HEK293 (cell line): ENCODE data around the gene DIPK1C.

Source experiments
- CTCF ChIA-PET: fragments of 350-600 bp; formaldehyde crosslinking; extraction: SDS; loops from one replicate; lab custom pipeline; 2021; ENCODE audit warnings: antibody characterized with exemption; lab: Yijun Ruan, JAX
- POLR2A ChIA-PET: fragments of 300-600 bp; formaldehyde crosslinking; extraction: SDS; loops from one replicate; lab custom pipeline; 2020; ENCODE audit warnings: antibody characterized with exemption, inconsistent platforms; lab: Yijun Ruan, JAX
- H3K27ac ChIP-seq: fragments of 200-500 bp; sonication (Bioruptor generic); 2 replicates; pipeline ENCODE4 v1.5.1; 2014; ENCODE audit warnings: low read depth, low read length, control low read depth, inconsistent platforms; ENCODE audit errors: extremely low read depth
- H3K36me3 ChIP-seq, 2 experiments: fragments of 200-500 bp in 1 of 2; sonication (Bioruptor generic) in 1 of 2; 1 replicate in 1 of 2; 2 replicates in 1 of 2; pipeline ENCODE4 v1.5.1; 2014 to 2017; ENCODE audit warnings: inconsistent platforms in 2 of 2, low read length in 2 of 2; ENCODE audit not compliant: control insufficient read depth in 2 of 2, insufficient read depth in 1 of 2
- H3K4me1 ChIP-seq: fragments of 200-500 bp; sonication (Bioruptor generic); 2 replicates; pipeline ENCODE4 v1.5.1; 2014; ENCODE audit warnings: mild to moderate bottlenecking, low read length, inconsistent platforms; ENCODE audit not compliant: control insufficient read depth, insufficient read depth
- H3K4me3 ChIP-seq: 2 replicates; pipeline ENCODE4 v1.5.1; 2011; ENCODE audit warnings: low read depth, mild to moderate bottlenecking, control low read depth, low read length, moderate library complexity
- H3K9me3 ChIP-seq: fragments of 200-500 bp; sonication (Bioruptor generic); 2 replicates; pipeline ENCODE4 v1.5.1; 2014; ENCODE audit warnings: low read depth, low read length, inconsistent platforms; ENCODE audit not compliant: control insufficient read depth, insufficient read depth
- GLI2 ChIP-seq: fragments of 450-650 bp; formaldehyde crosslinking; IDR thresholded peaks from 2 replicates; pipeline ENCODE4; 2017; ENCODE audit warnings: missing biosample characterization, missing genetic modification characterization, low read depth, borderline replicate concordance
- KLF10 ChIP-seq: fragments of 450-650 bp; IDR thresholded peaks from 2 replicates; pipeline ENCODE4 v1.5.1; 2018; ENCODE audit warnings: missing biosample characterization, mild to moderate bottlenecking, missing genetic modification characterization
- MYNN ChIP-seq: fragments of 450-650 bp; formaldehyde crosslinking; IDR thresholded peaks from 2 replicates; pipeline ENCODE4 v1.5.1; 2016; ENCODE audit warnings: missing biosample characterization, missing genetic modification characterization, borderline replicate concordance
- PATZ1 ChIP-seq: fragments of 450-650 bp; formaldehyde crosslinking; IDR thresholded peaks from 2 replicates; pipeline ENCODE4 v1.5.1; 2016; ENCODE audit warnings: missing biosample characterization, missing genetic modification characterization
- PBX3 ChIP-seq: sonication (generic); formaldehyde crosslinking; IDR thresholded peaks from 2 replicates; pipeline ENCODE4 v1.8.1; 2022; ENCODE audit warnings: mild to moderate bottlenecking, moderate library complexity, missing genetic modification reagents
- SCRT1 ChIP-seq: fragments of 450-650 bp; formaldehyde crosslinking; IDR thresholded peaks from 2 replicates; pipeline ENCODE4 v1.5.1; 2016; ENCODE audit warnings: missing biosample characterization, missing genetic modification characterization, borderline replicate concordance
- SP2 ChIP-seq: fragments of 450-650 bp; formaldehyde crosslinking; IDR thresholded peaks from 2 replicates; pipeline ENCODE4 v1.5.1; 2016; ENCODE audit warnings: missing biosample characterization, missing genetic modification characterization
- SP7 ChIP-seq: fragments of 450-650 bp; formaldehyde crosslinking; IDR thresholded peaks from 2 replicates; pipeline ENCODE4 v1.5.1; 2016; ENCODE audit warnings: missing biosample characterization, missing genetic modification characterization
- YY2 ChIP-seq: fragments of 450-650 bp; formaldehyde crosslinking; IDR thresholded peaks from 2 replicates; pipeline ENCODE4 v1.5.1; 2016; ENCODE audit warnings: missing biosample characterization, missing genetic modification characterization
- ZBTB7A ChIP-seq: fragments of 450-650 bp; formaldehyde crosslinking; IDR thresholded peaks from 2 replicates; pipeline ENCODE4 v1.5.1; 2016; ENCODE audit warnings: low read depth, missing biosample characterization, missing genetic modification characterization
- ZBTB8A ChIP-seq: fragments of 450-650 bp; formaldehyde crosslinking; IDR thresholded peaks from 2 replicates; pipeline ENCODE4 v1.5.1; 2016; ENCODE audit warnings: missing biosample characterization, missing genetic modification characterization
- ZFP3 ChIP-seq: fragments of 450-650 bp; formaldehyde crosslinking; IDR thresholded peaks from 2 replicates; pipeline ENCODE4 v1.5.1; 2016; ENCODE audit warnings: low read depth, missing biosample characterization, missing genetic modification characterization
- ZFP37 ChIP-seq: fragments of 450-650 bp; formaldehyde crosslinking; IDR thresholded peaks from 2 replicates; pipeline ENCODE4 v1.5.1; 2016; ENCODE audit warnings: missing biosample characterization, missing genetic modification characterization
- ZNF146 ChIP-seq: fragments of 450-650 bp; formaldehyde crosslinking; IDR thresholded peaks from 2 replicates; pipeline ENCODE4 v1.5.1; 2016; ENCODE audit warnings: missing biosample characterization, missing genetic modification characterization
- ZNF184 ChIP-seq: fragments of 450-650 bp; IDR thresholded peaks from 2 replicates; pipeline ENCODE4 v1.5.1; 2018; ENCODE audit warnings: missing biosample characterization, mild to moderate bottlenecking, missing genetic modification characterization
- ZNF19 ChIP-seq: fragments of 450-650 bp; formaldehyde crosslinking; IDR thresholded peaks from 2 replicates; pipeline ENCODE4; 2016; ENCODE audit warnings: missing biosample characterization, missing genetic modification characterization, low read depth
- ZNF211 ChIP-seq: fragments of 450-650 bp; formaldehyde crosslinking; IDR thresholded peaks from 2 replicates; pipeline ENCODE4 v1.5.1; 2016; ENCODE audit warnings: low read depth, missing biosample characterization, missing genetic modification characterization
- ZNF426 ChIP-seq: fragments of 450-650 bp; formaldehyde crosslinking; IDR thresholded peaks from 2 replicates; pipeline ENCODE4 v1.5.1; 2017; ENCODE audit warnings: missing biosample characterization, missing genetic modification characterization, mild to moderate bottlenecking, inconsistent platforms, moderate library complexity
- ZNF473 ChIP-seq: fragments of 450-650 bp; formaldehyde crosslinking; IDR thresholded peaks from 2 replicates; pipeline ENCODE4 v1.5.1; 2017; ENCODE audit warnings: missing biosample characterization, missing genetic modification characterization
- ZNF48 ChIP-seq: fragments of 450-650 bp; formaldehyde crosslinking; IDR thresholded peaks from 2 replicates; pipeline ENCODE4 v1.5.1; 2016; ENCODE audit warnings: missing biosample characterization, missing genetic modification characterization
- ZNF510 ChIP-seq: fragments of 450-650 bp; formaldehyde crosslinking; IDR thresholded peaks from 2 replicates; pipeline ENCODE4 v1.5.1; 2018; ENCODE audit warnings: mild to moderate bottlenecking, missing genetic modification characterization, missing biosample characterization; ENCODE audit not compliant: insufficient replicate concordance
- ZNF548 ChIP-seq: fragments of 450-650 bp; formaldehyde crosslinking; IDR thresholded peaks from 2 replicates; pipeline ENCODE4 v1.5.1; 2016; ENCODE audit warnings: missing biosample characterization, missing genetic modification characterization
- ZNF561 ChIP-seq: fragments of 450-650 bp; IDR thresholded peaks from 2 replicates; pipeline ENCODE4 v1.5.1; 2018; ENCODE audit warnings: missing biosample characterization, missing genetic modification characterization, borderline replicate concordance
- ZNF585B ChIP-seq: fragments of 450-650 bp; formaldehyde crosslinking; IDR thresholded peaks from 2 replicates; pipeline ENCODE4 v1.5.1; 2016; ENCODE audit warnings: missing biosample characterization, missing genetic modification characterization
- ZNF768 ChIP-seq: fragments of 450-650 bp; formaldehyde crosslinking; IDR thresholded peaks from 2 replicates; pipeline ENCODE4 v1.5.1; 2018; ENCODE audit warnings: missing biosample characterization, mild to moderate bottlenecking, missing genetic modification characterization
- ZXDB ChIP-seq: fragments of 450-650 bp; formaldehyde crosslinking; IDR thresholded peaks from 2 replicates; pipeline ENCODE4 v1.5.1; 2016; ENCODE audit warnings: missing biosample characterization, missing genetic modification characterization
- TF ChIP-seq, protein P1 (sequence below): fragments of 450-650 bp; formaldehyde crosslinking; IDR thresholded peaks from 2 replicates; pipeline ENCODE4 v1.5.1; 2017; ENCODE audit warnings: missing biosample characterization, missing genetic modification characterization
- TF ChIP-seq, protein P2 (sequence below): fragments of 450-650 bp; IDR thresholded peaks from 2 replicates; pipeline ENCODE4 v1.5.1; 2018; ENCODE audit warnings: missing biosample characterization, missing genetic modification characterization
- TF ChIP-seq, protein P3 (sequence below): fragments of 450-650 bp; formaldehyde crosslinking; IDR thresholded peaks from 2 replicates; pipeline ENCODE4 v1.5.1; 2016; ENCODE audit warnings: missing biosample characterization, missing genetic modification characterization

The DIPK1C gene

DNA sequence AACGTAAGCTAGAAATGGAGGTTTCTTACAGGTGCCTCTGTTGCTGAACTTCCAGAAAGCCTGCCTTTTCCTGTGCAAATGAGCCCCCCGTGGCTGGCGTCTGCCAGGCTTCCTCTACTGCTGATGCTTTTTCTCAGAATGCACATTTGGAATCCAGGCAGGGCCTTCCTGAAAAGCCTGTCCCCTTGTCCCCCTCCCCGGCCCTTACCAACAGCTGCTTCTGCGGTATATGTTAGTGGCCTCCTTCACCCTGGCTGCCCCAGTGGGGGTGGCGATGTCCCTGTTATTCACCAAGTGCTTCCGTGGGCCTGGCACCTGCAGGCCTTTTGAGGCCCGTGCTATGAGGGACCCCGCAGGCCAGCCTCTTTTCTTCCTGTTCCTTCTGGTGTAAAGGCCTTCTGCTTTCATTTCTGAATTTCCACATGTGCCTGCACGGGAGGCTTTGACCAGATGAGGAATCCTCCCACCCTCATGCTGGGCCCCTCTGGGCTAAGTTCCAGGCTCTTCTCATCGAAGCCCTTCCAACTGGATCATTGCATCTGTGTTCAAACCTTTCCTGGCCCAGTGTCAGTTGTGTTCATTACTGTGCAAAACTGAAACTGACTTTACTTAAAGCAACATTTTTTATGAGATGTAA lies 49.5 kb upstream of the DIPK1C start (continued):
- no peak for TF ChIP-seq ZNF211 (tag by site-specific recombination)

DNA sequence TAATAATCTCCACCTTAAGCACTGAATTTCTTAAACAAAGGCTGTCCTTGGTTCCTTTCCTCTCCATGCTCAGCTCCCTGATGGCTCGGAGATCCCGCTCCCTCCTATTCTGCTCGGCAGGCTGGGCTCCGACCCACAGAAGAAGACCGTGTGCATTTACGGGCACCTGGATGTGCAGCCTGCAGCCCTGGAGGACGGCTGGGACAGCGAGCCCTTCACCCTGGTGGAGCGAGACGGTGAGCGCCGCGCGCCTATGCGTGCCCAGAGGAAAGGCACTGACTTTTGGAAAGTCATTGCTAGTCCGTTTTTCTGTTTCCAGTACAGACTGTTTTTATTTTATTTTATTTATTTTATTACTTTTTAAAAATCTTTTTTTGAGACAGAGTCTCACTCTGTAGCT lies 48.7 kb upstream of the DIPK1C start:
- CTCF ChIA-PET = interaction anchor here (0.9 to 1.6 kb wide), 3 partner anchors 12 to 46 kb away, joined by 3 to 4 read pairs (median 4); no protein-coding TSS in a partner anchor
- Histone ChIP-seq H3K27ac (no peak overlapping the region), H3K36me3 (peaks cover 25 to 81% of the 10 kb centered on the region in 2 experiments), H3K4me3 (no peak overlapping the region), H3K4me1 (no peaks in the 10 kb centered on the region), H3K9me3 (no peaks in the 10 kb centered on the region)
- POLR2A ChIA-PET = interaction anchor here (0.9 kb wide), 1 partner anchor 10 kb away, joined by 7 read pairs; the partner anchor contains the start of gene CNDP2
- TF ChIP-seq ZFP3 (tag by site-specific recombination) (no peak), ZNF473 (tag by site-specific recombination) (no peak), SCRT1 (tag by site-specific recombination) (no peak), ZNF548 (tag by site-specific recombination) (no peak), ZXDB (no peak), ZNF585B (no peak), GLI2 (no peak), SP2 (tag by site-specific recombination) (no peak), ZNF561 (no peak), ZNF184 (tag by site-specific recombination) (no peak), ZBTB8A (tag by site-specific recombination) (no peak), ZNF768 (tag by site-specific recombination) (no peak), ZNF510 (tag by site-specific recombination) (no peak), PBX3 (CRISPR knock-in tag) (no peak), ZNF146 (tag by site-specific recombination) (no peak)
- TF ChIP-seq, protein P1, sequence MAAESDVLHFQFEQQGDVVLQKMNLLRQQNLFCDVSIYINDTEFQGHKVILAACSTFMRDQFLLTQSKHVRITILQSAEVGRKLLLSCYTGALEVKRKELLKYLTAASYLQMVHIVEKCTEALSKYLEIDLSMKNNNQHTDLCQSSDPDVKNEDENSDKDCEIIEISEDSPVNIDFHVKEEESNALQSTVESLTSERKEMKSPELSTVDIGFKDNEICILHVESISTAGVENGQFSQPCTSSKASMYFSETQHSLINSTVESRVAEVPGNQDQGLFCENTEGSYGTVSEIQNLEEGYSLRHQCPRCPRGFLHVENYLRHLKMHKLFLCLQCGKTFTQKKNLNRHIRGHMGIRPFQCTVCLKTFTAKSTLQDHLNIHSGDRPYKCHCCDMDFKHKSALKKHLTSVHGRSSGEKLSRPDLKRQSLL (tag by site-specific recombination) = no peak
- TF ChIP-seq, protein P2, sequence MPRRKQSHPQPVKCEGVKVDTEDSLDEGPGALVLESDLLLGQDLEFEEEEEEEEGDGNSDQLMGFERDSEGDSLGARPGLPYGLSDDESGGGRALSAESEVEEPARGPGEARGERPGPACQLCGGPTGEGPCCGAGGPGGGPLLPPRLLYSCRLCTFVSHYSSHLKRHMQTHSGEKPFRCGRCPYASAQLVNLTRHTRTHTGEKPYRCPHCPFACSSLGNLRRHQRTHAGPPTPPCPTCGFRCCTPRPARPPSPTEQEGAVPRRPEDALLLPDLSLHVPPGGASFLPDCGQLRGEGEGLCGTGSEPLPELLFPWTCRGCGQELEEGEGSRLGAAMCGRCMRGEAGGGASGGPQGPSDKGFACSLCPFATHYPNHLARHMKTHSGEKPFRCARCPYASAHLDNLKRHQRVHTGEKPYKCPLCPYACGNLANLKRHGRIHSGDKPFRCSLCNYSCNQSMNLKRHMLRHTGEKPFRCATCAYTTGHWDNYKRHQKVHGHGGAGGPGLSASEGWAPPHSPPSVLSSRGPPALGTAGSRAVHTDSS (tag by site-specific recombination) = no peak
- TF ChIP-seq, protein P3, sequence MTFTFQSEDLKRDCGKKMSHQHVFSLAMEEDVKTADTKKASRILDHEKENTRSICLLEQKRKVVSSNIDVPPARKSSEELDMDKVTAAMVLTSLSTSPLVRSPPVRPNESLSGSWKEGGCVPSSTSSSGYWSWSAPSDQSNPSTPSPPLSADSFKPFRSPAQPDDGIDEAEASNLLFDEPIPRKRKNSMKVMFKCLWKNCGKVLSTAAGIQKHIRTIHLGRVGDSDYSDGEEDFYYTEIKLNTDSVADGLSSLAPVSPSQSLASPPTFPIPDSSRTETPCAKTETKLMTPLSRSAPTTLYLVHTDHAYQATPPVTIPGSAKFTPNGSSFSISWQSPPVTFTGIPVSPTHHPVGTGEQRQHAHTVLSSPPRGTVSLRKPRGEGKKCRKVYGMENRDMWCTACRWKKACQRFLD (tag by site-specific recombination) = no peak

DNA sequence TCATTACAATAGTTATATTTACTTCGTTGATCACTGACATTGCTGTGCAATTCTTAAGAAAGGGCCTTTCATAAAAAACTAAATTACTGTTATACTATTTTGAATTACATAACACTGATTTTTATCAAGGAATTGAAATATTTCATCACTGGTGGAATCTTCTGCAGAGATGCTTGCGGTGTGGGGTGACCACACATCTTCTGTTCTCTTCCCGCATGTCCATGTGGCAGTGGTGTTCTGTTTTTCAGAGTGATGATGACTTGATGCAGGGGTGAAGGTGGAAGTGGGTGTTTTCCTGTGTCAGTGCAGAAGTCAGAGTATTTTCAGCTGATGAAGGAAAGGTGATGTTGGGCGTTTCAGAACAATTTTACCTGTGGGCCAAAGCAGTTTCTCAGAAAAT lies 46.0 kb upstream of the DIPK1C start:
- no peaks in the 10 kb centered on the region for H3K9me3 ChIP-seq
- no peak overlapping the region for H3K4me3 ChIP-seq
- H3K4me1 ChIP-seq = no peaks in the 10 kb centered on the region
- POLR2A ChIA-PET = no interaction called here
- CTCF ChIA-PET = no interaction called here
- H3K36me3 ChIP-seq = peaks cover 24 to 59% of the 10 kb centered on the region in 2 experiments
- H3K27ac ChIP-seq = no peak overlapping the region
- TF ChIP-seq ZNF19 (tag by site-specific recombination) (no peak), ZFP37 (tag by site-specific recombination) (no peak), ZNF426 (tag by site-specific recombination) (no peak), ZBTB7A (tag by site-specific recombination) (no peak), MYNN (tag by site-specific recombination) (no peak), SP2 (tag by site-specific recombination) (no peak), KLF10 (tag by site-specific recombination) (no peak), ZNF146 (tag by site-specific recombination) (no peak), SP7 (no peak), ZNF48 (tag by site-specific recombination) (no peak), YY2 (no peak), PATZ1 (tag by site-specific recombination) (no peak)
